SU-DHL-6 (cell line): ENCODE results near the gene SF1.

Source experiments
- H2AFZ ChIP-seq: fragments of 200-600 bp; sonication (generic); 2 replicates; pipeline ENCODE4 v1.6.1; 2014; ENCODE audit warnings: low read depth, mild to moderate bottlenecking, moderate library complexity, mixed read lengths, antibody characterized with exemption, low read length; ENCODE audit not compliant: severe bottlenecking
- H3F3A ChIP-seq: fragments of 200-600 bp; shearing (Covaris generic); 2 replicates; pipeline ENCODE4 v1.6.0; 2016; ENCODE audit warnings: antibody characterized with exemption, mild to moderate bottlenecking; ENCODE audit not compliant: insufficient read depth
- H3K27ac ChIP-seq: fragments of 200-600 bp; sonication (generic); 2 replicates; pipeline ENCODE4 v1.5.1; 2016; ENCODE audit warnings: low read depth, mild to moderate bottlenecking, low read length, moderate library complexity, mixed read lengths
- H3K27me3 ChIP-seq: fragments of 200-600 bp; sonication (generic), shearing (Covaris generic); 2 replicates; pipeline ENCODE4 v1.6.0; 2014; ENCODE audit warnings: mild to moderate bottlenecking, low read length
- H3K36me3 ChIP-seq: fragments of 200-600 bp; sonication (generic); 2 replicates; pipeline ENCODE4 v1.6.1; 2014; ENCODE audit warnings: mild to moderate bottlenecking, low read length, mixed read lengths
- H3K4me2 ChIP-seq: fragments of 300-600, 200-600 bp; shearing (Covaris generic), sonication (generic); 2 replicates; pipeline ENCODE4 v1.6.0; 2014; ENCODE audit warnings: low read length, low read depth, mild to moderate bottlenecking; ENCODE audit not compliant: poor library complexity, severe bottlenecking
- H3K4me3 ChIP-seq: fragments of 200-600 bp; sonication (generic); 2 replicates; pipeline ENCODE4 v1.5.1; 2014; ENCODE audit warnings: antibody characterized with exemption, low read length, mild to moderate bottlenecking, mixed read lengths; ENCODE audit not compliant: insufficient read depth, poor library complexity, severe bottlenecking
- H3K79me2 ChIP-seq: fragments of 200-600 bp; sonication (generic); 2 replicates; pipeline ENCODE4 v1.6.1; 2014; ENCODE audit warnings: mild to moderate bottlenecking, low read length, moderate library complexity; ENCODE audit not compliant: insufficient read depth
- H3K9ac ChIP-seq: fragments of 200-600 bp; sonication (generic); 2 replicates; pipeline ENCODE4 v1.7.0; 2014; ENCODE audit warnings: mild to moderate bottlenecking, low read length
- H3K9me2 ChIP-seq: fragments of 200-600 bp; sonication (generic); replicated peaks from 2 replicates; pipeline ENCODE4 v1.6.1; 2014; ENCODE audit warnings: low read length; ENCODE audit not compliant: insufficient read depth
- H3K9me3 ChIP-seq: fragments of 200-600 bp; sonication (generic); 2 replicates; pipeline ENCODE4 v1.6.1; 2014; ENCODE audit warnings: low read length, mixed read lengths; ENCODE audit not compliant: insufficient read depth
- H4K20me1 ChIP-seq: fragments of 200-600 bp; sonication (generic); 2 replicates; pipeline ENCODE4 v1.6.1; 2014; ENCODE audit warnings: low read depth, mild to moderate bottlenecking, antibody characterized with exemption, low read length, moderate library complexity, mixed read lengths
- EZH2phosphoT487 ChIP-seq: fragments of 200-600 bp; sonication (generic), shearing (Covaris generic); conservative IDR thresholded peaks from 2 replicates; pipeline ENCODE4 v1.6.1; 2018; ENCODE audit warnings: mild to moderate bottlenecking, antibody characterized with exemption, low read length, moderate library complexity, mixed read lengths
- TF ChIP-seq, protein P1 (sequence below): fragments of 200-600 bp; sonication (generic); IDR thresholded peaks from one replicate; pipeline ENCODE4 v1.5.1; 2017; ENCODE audit warnings: antibody characterized with exemption, mild to moderate bottlenecking, low read length, moderate library complexity; ENCODE audit not compliant: insufficient read depth, poor library complexity, severe bottlenecking

SF1 gene

DNA sequence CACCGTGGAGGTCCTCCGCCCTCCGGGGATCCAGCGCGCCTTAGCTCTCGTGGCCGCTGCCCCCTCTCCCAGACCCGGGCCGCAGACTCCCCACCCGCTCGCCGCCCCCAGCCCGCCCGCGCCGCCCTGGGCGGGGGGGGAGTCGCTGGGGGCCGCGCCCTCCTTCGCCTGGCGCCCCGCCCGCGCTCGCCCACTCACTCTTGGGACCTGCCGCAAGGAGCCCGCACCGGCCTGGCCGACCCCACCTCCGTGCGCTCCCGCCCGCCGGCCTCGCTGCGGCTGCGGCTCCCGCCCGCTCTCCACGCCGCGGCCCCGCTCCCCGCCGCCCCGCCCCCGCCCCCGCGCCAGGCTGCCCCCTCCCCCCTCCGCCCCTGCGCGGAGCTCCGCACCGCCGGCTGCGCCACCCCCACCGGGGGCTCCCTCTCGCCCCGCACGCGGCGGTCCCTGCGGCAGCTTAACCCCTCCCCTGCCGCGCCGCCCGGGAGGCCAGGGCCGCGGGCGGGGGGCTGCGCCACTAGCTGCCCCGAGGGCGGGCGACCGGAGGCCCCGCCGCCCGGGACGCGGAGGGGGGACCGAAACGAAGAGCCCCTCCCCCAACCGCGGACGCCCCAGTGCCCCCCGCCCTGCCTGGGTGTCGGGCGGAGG lies 33.7 kb downstream of the SF1 start:
- Histone ChIP-seq H3K27me3 (no peaks in the 10 kb centered on the region), H4K20me1 (no peaks in the 10 kb centered on the region), H3K4me2 (peak overlapping the region; percentile 89), H3K4me3 (peak overlapping the region; percentile 53), H3K9me2 (no peaks in the 10 kb centered on the region), H3K36me3 (no peaks in the 10 kb centered on the region), H2AFZ (peak overlapping the region; percentile 72), H3K27ac (peak overlapping the region; percentile 68), H3K79me2 (no peaks in the 10 kb centered on the region), H3K9ac (peak overlapping the region; percentile 55), H3F3A (peaks cover 14% of the 10 kb centered on the region; the same call in 1 of the 2 replicates), H3K9me3 (no peaks in the 10 kb centered on the region)
- no peak for TF ChIP-seq EZH2phosphoT487
- TF ChIP-seq, protein P1, sequence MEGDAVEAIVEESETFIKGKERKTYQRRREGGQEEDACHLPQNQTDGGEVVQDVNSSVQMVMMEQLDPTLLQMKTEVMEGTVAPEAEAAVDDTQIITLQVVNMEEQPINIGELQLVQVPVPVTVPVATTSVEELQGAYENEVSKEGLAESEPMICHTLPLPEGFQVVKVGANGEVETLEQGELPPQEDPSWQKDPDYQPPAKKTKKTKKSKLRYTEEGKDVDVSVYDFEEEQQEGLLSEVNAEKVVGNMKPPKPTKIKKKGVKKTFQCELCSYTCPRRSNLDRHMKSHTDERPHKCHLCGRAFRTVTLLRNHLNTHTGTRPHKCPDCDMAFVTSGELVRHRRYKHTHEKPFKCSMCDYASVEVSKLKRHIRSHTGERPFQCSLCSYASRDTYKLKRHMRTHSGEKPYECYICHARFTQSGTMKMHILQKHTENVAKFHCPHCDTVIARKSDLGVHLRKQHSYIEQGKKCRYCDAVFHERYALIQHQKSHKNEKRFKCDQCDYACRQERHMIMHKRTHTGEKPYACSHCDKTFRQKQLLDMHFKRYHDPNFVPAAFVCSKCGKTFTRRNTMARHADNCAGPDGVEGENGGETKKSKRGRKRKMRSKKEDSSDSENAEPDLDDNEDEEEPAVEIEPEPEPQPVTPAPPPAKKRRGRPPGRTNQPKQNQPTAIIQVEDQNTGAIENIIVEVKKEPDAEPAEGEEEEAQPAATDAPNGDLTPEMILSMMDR, result no peak

DNA sequence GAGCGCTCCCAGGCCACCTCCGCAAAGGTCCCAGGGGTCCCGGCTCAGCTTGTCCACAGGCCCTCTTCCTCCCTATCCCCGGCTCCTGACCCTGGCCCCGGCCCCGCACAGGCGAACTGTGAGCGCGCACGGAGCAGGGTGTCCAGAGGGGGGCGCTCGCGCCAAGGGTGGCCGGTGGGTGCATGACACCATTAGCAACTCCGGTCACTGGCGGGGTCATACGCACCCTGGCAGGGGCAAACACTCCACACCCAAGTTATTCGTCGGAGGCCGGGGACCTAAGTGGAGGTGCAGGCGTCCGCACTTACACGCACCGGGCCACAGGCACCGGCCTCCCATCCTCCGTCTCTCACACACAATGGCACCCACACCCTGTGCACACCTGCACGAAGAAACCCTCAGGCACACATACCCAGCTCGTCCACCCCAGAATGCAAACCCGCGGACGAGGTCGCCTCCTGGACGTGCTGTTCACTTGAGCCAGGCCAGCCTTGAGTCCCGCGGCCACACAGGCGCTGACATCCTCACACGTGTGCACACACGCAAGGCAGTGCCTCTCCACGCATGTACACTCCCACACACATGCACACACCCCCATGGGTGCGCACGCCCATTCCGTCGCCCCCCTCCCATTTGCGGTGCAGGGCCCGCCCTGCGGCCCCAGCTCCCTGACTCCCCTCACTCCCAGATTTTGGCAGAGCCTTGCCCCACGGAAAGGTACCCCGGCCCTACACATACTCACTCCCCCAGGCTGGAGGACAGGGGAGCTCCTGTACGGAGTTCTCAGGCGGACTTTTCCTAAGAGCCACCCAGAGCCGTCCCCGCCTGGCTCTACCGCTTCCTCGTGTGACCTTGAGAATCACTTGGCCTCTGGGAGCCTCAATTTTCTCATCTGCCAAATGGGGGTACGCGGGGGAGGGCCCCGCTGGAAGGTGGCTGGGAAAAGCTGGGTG lies 34.5 kb downstream of the SF1 start, which contains the start of gene RASGRP2:
Gene RASGRP2 (minus strand): TSS at position 552 of the 953 bp plus-strand sequence. CDS start 1,276 bp downstream, outside the sequence.
- Histone ChIP-seq H3K27me3 (no peaks in the 10 kb centered on the region), H3K9me2 (no peaks in the 10 kb centered on the region), H3K9ac (peak within 1 kb of the TSS; percentile 55)

DNA sequence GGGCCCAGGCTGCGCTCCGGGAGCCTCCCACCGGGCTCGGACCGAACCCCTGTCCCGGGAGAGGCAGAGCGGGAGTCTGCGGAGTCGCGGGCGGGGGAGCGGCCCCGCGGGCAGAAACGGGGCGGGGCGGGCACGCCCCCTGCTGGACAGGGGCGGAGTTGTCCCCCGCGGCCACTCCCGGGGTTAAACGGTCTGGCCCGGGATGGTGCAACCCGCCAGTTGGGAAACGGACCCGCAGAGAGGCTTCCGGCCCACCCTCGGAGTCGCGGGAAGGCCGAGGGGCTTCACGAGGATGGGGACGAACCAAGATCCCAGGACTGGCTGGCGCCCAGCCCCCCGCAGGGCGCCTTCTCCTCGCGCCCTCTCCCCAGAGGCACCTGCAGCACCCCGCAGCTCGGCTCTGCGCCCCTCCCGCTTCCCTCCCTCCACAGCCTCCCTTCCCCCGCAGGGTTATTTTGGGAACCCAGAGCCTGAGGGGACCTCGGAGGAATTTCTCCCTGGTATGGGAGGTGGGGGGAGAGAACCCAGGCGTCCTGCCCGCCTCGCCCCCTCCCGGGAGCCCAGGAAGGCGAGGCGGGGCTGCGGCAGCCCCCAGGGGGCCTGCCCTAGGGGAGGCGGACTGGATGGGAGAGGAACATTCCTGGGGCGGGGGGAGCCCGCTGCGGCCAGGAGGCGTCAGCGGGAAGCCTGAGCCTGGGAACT lies 35.3 kb downstream of the SF1 start:
- no peaks in the 10 kb centered on the region for H3K27me3 ChIP-seq
- H3K9me2 ChIP-seq, result no peaks in the 10 kb centered on the region
- no peak overlapping the region for H3K27ac ChIP-seq
- H4K20me1 ChIP-seq, result no peaks in the 10 kb centered on the region
- H3K79me2 ChIP-seq, result no peaks in the 10 kb centered on the region
- peaks cover 14% of the 10 kb centered on the region; the same call in 1 of the 2 replicates for H3F3A ChIP-seq
- H3K9me3 ChIP-seq, result no peaks in the 10 kb centered on the region
- H3K9ac ChIP-seq, result no peak overlapping the region; the same call in 1 of the 2 replicates
- peak overlapping the region; percentile 26 for H3K4me2 ChIP-seq
- H2AFZ ChIP-seq, result no peak overlapping the region
- H3K4me3 ChIP-seq, result no peak overlapping the region
- H3K36me3 ChIP-seq, result no peaks in the 10 kb centered on the region
- TF ChIP-seq, protein P1, result peak; percentile 83
- no peak for TF ChIP-seq EZH2phosphoT487

More for the DNA sequence above, 34.5 kb downstream of the SF1 start, which contains the start of gene RASGRP2:
- no peaks in the 10 kb centered on the region for H3K36me3 ChIP-seq
- peak within 1 kb of the TSS; percentile 72 for H2AFZ ChIP-seq
- H3F3A ChIP-seq, result peaks cover 14% of the 10 kb centered on the region; the same call in 1 of the 2 replicates
- H4K20me1 ChIP-seq, result no peaks in the 10 kb centered on the region
- peak within 1 kb of the TSS; percentile 89 for H3K4me2 ChIP-seq
- H3K27ac ChIP-seq, result peak within 1 kb of the TSS; percentile 68; the same call in 1 of the 2 replicates
- TF ChIP-seq EZH2phosphoT487, result no peak
- TF ChIP-seq, protein P1, result peak; percentile 85
- H3K4me3 ChIP-seq, result peak within 1 kb of the TSS; percentile 53
- no peaks in the 10 kb centered on the region for H3K9me3 ChIP-seq
- no peaks in the 10 kb centered on the region for H3K79me2 ChIP-seq
